DND-41 (cell line): ENCODE measurements around the gene ACSM4.

ENCODE experiments used
- ATAC-seq: fragments of 200-7000 bp; cut with Tn5 transposase; 3 replicates; pipeline ENCODE4 v1.9.1; 2021; ENCODE audit warnings: low read depth; ENCODE audit not compliant: insufficient read depth
- DNase-seq: peaks from one replicate; pipeline ENCODE4 v3.0.0-alpha.2; 2020
- H2AFZ ChIP-seq: 2 replicates; pipeline ENCODE4 v1.6.0; 2012; ENCODE audit warnings: low read depth, low read length
- H3K27ac ChIP-seq: 2 replicates; pipeline ENCODE4 v1.5.1; 2012; ENCODE audit warnings: low read length, inconsistent platforms
- H3K27me3 ChIP-seq: fragments of 200-600 bp; sonication (generic); 2 replicates; pipeline ENCODE4 v1.6.0; 2012; ENCODE audit warnings: low read length, mild to moderate bottlenecking, inconsistent platforms; ENCODE audit not compliant: insufficient read depth, poor library complexity
- H3K36me3 ChIP-seq: 2 replicates; pipeline ENCODE4 v1.5.1; 2012; ENCODE audit warnings: low read length, inconsistent platforms; ENCODE audit not compliant: insufficient read depth
- H3K4me1 ChIP-seq: 2 replicates; pipeline ENCODE4 v1.5.1; 2012; ENCODE audit warnings: mild to moderate bottlenecking, low read length; ENCODE audit not compliant: insufficient read depth
- H3K4me2 ChIP-seq: 2 replicates; pipeline ENCODE4 v1.6.0; 2012; ENCODE audit warnings: mild to moderate bottlenecking, moderate library complexity, low read length, inconsistent platforms; ENCODE audit not compliant: insufficient read depth
- H3K4me3 ChIP-seq, 2 experiments: fragments of 200-600 bp in 1 of 2; shearing (Covaris generic) in 1 of 2; 2 replicates each; pipeline ENCODE4 v1.5.1; 2012 to 2016; ENCODE audit warnings: inconsistent platforms in 2 of 2, low read length in 2 of 2, mild to moderate bottlenecking in 2 of 2, low read depth in 1 of 2, moderate library complexity in 1 of 2
- H3K79me2 ChIP-seq: 2 replicates; pipeline ENCODE4 v1.6.0; 2012; ENCODE audit warnings: low read length, inconsistent platforms; ENCODE audit not compliant: insufficient read depth
- H3K9ac ChIP-seq: 2 replicates; pipeline ENCODE4 v1.6.0; 2012; ENCODE audit warnings: low read depth, mild to moderate bottlenecking, inconsistent platforms, low read length, moderate library complexity
- H3K9me3 ChIP-seq: 2 replicates; pipeline ENCODE4 v1.5.1; 2012; ENCODE audit warnings: low read length, moderate library complexity, mild to moderate bottlenecking, inconsistent platforms; ENCODE audit not compliant: insufficient read depth, severe bottlenecking
- H4K20me1 ChIP-seq: 2 replicates; pipeline ENCODE4 v1.6.0; 2012; ENCODE audit warnings: low read length; ENCODE audit not compliant: insufficient read depth
- CTCF ChIP-seq: IDR thresholded peaks from 2 replicates; pipeline ENCODE4 v1.5.1; 2012; ENCODE audit warnings: borderline replicate concordance, low read length, moderate library complexity, mild to moderate bottlenecking; ENCODE audit not compliant: poor library complexity, severe bottlenecking; ENCODE audit errors: extremely low read depth
- EZH2 ChIP-seq: IDR thresholded peaks from 3 replicates; pipeline ENCODE4 v1.6.1; 2012; ENCODE audit warnings: borderline replicate concordance, low read depth, mild to moderate bottlenecking, moderate library complexity, low read length, inconsistent platforms; ENCODE audit not compliant: severe bottlenecking

Gene ACSM4

DNA sequence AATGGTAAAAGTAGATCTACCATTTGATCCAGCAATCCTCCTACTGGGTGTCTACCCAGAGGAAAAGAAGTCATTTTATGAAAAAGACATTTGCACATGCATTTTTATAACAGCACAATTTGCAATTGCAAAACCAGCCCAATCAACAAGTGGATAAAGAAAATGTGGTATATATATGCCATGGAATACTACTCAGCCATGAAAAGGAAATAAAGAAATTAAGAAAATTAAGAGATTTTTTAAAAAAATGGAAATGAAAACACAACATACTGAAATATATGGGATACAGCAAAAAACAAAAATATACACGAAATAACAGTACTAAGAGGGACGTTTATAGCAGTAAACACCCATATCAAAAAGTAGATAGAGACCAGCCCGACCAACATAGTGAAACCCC, 58.9 kb downstream of the ACSM4 start:
- DNase-seq (no peak), ATAC-seq (no peak)
- H3K27ac ChIP-seq: no peak overlapping the region
- no peaks in the 10 kb centered on the region for H4K20me1 ChIP-seq
- H2AFZ ChIP-seq: no peak overlapping the region
- H3K4me1 ChIP-seq: no peaks in the 10 kb centered on the region
- H3K9me3 ChIP-seq: no peaks in the 10 kb centered on the region
- TF ChIP-seq EZH2 (no peak), CTCF (no peak)
- H3K27me3 ChIP-seq: peaks cover 5% of the 10 kb centered on the region
- H3K4me3 ChIP-seq: no peak overlapping the region
- no peak overlapping the region for H3K9ac ChIP-seq
- H3K4me2 ChIP-seq: no peak overlapping the region
- H3K79me2 ChIP-seq: no peaks in the 10 kb centered on the region
- H3K36me3 ChIP-seq: no peaks in the 10 kb centered on the region

GRCh38 chr12:7369274-7369729, 65.4 kb downstream of the ACSM4 start:
- Histone ChIP-seq H3K9ac (no peak overlapping the region), H3K4me2 (no peak overlapping the region)

GRCh38 chr12:7373226-7373625, 69.4 kb downstream of the ACSM4 start:
- H3K9me3 ChIP-seq: no peaks in the 10 kb centered on the region
- H3K27ac ChIP-seq: no peak overlapping the region
- no peak overlapping the region for H3K9ac ChIP-seq
- H3K4me2 ChIP-seq: no peak overlapping the region
- ATAC-seq (no peak), DNase-seq (no peak)
- no peaks in the 10 kb centered on the region for H3K4me1 ChIP-seq
- peaks cover 17% of the 10 kb centered on the region for H3K27me3 ChIP-seq
- no peaks in the 10 kb centered on the region for H3K79me2 ChIP-seq
- H2AFZ ChIP-seq: no peak overlapping the region
- TF ChIP-seq EZH2: no peak
- no peak for TF ChIP-seq CTCF
- H3K4me3 ChIP-seq: no peak overlapping the region
- no peaks in the 10 kb centered on the region for H4K20me1 ChIP-seq
- no peaks in the 10 kb centered on the region for H3K36me3 ChIP-seq

More at GRCh38 chr12:7369274-7369729, 65.4 kb downstream of the ACSM4 start:
- Histone ChIP-seq H3K4me3 (no peak overlapping the region), H3K27me3 (peaks cover 12% of the 10 kb centered on the region), H4K20me1 (no peaks in the 10 kb centered on the region), H3K4me1 (no peaks in the 10 kb centered on the region), H3K9me3 (no peaks in the 10 kb centered on the region), H3K27ac (no peak overlapping the region), H2AFZ (no peak overlapping the region), H3K79me2 (no peaks in the 10 kb centered on the region), H3K36me3 (no peaks in the 10 kb centered on the region)
- TF ChIP-seq CTCF (no peak), EZH2 (no peak)
- ATAC-seq: no peak
- DNase-seq: no peak
